C4-2B (cell line): ENCODE measurements around the gene NCOA1.

Experiments
- CTCF ChIP-seq: fragments of 450-650 bp; conservative IDR thresholded peaks from 2 replicates; pipeline ENCODE4 v1.5.1; 2017; ENCODE audit warnings: mild to moderate bottlenecking
- ZFX ChIP-seq: fragments of 450-650 bp; IDR thresholded peaks from 2 replicates; pipeline ENCODE4 v1.6.1; 2017

- TF ChIP-seq CTCF (no peak), ZFX (no peak)
Measured at GRCh38 chr2:24515335-24515734, 24.3 kb downstream of the NCOA1 start.
